Glomerular endothelial cell (primary cell): Measurements from ENCODE around the gene LAD1. TPM values are rescaled to one million over a fixed set of nuclear protein-coding genes. Genes with fewer than 3 reads are reported as not detected.

ENCODE experiments used
- DNase-seq: peaks from one replicate; pipeline ENCODE4 v3.0.0-alpha.2; 2011; ENCODE audit warnings: low read depth, low spot score; ENCODE audit errors: extremely low read depth
- total RNA-seq: library from RNA; depleted of rRNA; stranded (reverse); fragments of >200 nt; gene quantifications from 2 replicates; pipeline ENCODE4 v1.2.3, GENCODE V29; 2015

LAD1 gene
- total RNA-seq, 1 donor from 2014 or later = 1.1 TPM

GRCh38 chr1:201353186-201353940, 45.8 kb downstream of the LAD1 start:
- no peak for DNase-seq

DNA sequence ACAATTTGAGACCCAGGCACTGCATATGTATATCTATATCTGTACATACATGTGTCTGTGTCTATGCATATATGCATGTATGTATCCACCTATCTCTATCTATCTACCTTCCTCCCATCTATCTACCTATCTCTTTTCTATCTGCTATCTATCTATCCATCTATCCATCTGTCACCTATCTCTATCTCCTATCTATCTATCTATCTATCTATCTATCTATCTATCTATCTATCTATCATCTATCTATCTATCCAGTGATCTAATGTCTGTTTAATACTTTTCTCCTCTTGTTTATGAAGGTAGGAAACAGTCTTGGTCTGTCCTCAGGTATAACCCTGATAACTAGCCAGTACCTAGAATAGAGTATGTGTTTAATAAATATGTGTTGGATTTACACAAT, 47.5 kb downstream of the LAD1 start:
- no peak for DNase-seq

DNA sequence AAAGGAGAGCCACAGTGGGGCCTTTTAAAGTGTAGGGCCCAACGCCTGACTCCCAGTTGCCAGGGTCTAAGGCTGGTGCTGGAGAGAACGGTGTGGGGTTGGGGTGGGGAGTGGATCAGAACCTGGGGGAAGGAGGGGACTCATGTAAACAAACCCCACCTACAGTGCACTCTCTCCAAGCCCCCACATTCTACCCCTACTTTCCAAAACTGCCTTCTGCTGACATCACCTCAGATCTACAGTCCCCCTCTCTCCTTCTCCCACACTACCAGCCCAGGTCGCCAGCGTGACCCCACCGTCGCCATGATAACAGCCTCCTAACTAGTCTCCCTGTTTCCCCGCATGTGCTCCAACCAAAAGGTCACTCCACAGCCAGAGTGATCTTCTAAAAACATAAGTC, 48.2 kb downstream of the LAD1 start:
- DNase-seq = no peak

DNA sequence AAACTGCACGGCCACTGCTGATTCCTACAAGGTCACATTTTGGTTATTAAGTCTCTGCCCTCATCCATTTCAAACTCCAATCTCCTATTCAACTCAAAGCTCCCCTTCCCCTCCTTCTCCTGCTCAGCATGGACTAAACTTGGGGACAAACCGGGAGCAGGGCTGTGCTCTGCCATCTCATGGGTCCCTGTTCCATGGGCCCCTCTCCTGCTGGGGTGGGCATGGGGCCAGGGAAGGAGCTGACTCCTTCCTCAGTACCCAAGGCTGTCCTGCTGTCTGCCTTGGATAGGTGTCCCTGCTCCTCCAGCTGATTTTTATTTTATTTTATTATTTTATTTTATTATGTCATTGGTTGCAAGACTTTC, 48.8 kb downstream of the LAD1 start:
- no peak for DNase-seq

DNA sequence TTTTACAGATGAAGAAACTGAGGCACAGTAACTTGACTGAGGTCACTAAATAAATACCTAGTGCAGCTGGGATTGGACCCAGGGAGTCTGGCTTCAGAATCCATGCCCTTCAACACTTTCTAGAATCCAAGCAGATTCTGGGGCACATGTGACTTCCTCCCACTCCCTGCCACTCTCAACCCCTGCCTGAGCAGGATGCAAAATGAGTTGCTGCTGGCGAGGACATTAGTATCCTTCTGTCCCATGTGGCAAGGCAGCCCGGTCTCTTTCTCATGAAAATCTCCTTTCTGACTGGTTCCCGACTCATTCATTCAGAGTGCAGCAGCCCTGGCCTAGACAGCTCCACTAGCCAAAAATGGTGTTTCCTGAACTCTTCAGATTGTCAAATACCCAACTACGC, 50.0 kb downstream of the LAD1 start:
- DNase-seq = no peak

DNA sequence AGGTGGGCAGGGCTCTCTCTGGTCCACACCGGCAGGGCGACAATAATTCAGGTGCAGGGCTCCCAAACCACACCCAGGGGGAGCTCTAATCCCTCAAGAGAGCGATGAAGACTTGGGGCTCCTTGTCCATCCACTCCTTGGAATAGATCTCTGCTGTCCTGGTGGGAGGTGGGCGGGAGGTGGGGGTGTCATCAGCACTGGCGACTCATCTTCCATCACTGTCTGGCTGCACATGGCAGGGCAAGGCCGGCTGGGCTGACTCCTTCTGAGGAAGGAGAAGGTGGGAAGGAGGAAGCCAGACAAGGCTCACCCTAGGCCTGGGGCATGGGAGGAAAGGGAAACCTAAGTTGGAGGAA, 50.9 kb downstream of the LAD1 start:
- no peak for DNase-seq

DNA sequence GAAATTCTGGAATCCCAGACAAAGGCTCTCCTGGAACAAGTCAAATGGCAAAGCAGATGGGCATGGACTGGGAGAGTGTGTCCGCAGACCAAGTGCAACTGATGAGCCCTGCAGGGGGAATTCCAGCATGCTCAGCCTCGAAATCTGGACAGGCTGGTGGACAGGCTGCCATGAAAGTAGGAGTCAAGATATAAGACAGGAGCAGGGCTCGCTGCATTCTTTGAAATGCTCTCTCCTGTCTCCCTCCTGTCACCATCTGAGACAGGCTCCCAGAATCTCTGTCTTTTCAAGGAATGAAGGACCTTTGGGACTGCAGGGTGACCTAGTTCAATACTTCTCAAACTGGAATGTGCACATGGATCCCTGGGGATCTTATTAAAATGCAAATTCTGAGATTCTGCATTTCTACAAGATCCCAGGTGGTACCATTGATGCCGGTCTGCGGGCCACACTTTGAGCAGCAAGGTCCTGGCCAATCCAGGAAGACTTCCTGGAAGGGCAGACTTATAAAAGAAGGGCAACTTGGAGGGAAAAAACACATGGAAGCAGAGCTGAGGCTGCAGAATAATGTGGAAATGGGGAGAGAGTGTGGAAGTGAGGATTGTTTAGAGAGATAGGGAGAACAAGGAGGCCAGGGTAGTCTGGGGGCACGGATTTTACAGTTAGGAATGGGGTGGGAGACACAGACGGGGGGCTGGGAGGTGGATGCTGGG, 51.5 kb downstream of the LAD1 start:
- no peak for DNase-seq

DNA sequence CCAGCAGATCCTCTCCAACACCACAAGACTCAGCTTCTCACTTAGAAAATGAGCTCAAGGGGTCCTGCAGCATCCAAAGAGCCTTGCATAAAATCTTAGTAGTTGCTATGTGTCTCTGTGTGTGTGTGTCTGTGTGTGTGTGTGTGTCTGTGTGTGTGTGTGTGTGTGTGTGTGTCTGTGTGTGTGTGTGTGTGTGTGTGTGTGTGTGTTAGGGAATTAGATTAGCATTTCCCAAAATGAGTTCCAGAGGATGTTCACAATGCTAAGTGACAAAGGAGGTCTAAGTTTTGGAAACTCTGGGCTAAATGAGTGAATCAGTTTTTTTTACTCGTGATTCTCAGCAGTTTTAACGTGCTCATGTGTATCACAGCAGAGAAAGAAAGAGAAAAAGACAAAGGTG, 52.1 kb downstream of the LAD1 start:
- DNase-seq = no peak

DNA sequence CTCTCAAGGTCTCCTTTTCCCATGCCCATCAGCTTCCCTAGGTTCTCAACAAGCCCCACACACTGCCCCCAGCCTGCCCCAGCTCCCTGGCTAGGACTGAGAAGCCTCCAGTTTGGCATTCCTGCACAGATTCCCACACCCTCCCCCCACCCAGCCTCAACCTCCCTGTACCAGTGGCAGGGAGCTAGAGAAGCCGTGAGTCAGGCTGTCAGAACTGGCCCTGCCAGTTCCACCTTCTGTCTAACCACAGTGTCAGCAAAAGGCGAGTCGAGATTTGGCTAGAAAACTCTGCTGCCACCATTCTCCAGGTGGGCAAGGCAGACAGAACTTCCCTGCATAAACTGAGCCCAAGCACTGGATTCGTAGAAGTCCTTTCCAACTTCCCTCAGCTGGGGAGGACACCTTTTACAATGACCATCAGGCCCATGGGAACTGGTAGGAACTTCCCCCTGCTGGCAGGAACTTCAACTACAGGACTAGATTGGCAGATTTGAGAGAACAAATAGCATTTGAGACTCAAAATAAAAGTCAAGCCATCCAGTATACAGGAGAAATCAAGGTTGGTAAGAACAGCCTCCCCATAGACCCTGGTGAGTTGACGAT, 52.7 kb downstream of the LAD1 start:
- no peak for DNase-seq

DNA sequence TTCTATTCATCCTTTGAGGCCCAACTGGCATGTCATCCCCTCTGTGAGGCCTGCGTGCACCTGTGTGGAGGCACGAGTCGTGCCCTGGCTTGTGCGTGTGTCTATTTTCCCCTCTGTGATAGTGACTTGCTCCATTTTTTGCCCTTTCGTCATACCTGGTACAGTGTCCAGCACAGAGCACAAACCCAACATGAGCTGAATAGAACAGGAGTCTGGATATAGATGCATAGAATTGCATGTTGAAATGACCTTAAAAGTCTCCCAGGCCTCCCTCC, 54.1 kb downstream of the LAD1 start:
- DNase-seq = no peak

DNA sequence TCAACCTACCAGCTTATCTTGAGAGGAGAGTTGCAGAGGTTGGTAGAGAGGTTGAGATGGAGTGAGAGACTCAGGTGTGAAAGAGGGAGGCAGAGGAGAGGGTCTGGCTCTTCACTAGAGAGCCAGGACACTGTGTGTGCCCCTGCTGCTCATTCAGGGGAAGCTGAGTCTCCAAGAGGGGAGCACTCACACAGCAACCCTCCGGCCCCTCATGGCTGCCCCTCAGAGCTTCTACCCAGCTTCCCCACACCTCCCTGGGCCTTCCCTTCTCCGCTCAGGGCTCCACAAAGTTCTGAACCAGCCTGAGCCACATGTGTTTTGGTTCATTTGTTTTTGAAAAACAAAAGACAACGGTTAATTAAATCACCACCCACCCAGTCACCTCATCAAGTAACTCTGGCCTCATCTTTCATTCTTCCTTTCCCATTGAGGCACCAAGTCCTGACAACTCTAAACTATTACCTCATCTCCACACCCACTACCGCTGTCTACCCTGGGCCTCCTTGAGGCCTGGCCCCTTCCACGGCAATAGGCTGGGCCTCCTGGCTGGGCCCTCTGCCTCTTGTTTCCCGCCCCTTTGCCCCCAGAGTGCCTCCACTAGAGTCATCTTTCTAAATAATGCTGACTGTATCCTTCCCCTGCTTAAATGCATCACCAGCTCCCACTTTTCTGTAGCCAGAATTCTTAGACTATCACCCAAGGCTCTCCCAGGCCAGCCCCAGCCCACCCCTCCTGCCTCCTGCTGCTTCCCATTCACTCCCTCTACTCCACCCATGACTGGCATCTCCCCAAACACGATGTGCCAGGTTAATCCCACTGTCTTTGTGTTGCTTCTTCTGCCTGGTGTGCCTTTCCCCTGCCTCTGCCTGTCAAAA, 54.7 kb downstream of the LAD1 start:
- DNase-seq = no peak

DNA sequence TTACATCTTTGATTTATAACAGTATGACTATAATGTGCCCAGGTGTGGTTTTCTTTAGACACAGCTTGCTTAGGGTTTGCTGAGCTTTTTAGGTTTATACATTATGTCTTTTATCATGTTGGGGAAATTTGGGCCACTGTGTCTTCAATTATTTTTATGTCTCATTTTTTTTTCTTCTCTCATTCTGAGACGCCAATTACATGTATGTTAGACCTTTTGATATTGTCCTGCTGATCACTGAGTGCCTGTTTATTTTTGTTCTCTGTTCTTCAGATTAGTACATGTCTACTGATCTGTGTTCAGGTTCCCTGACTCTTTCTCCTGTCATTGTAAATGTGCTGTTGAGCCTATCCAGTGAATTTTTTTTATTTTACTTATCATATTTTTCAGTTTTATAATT, 57.7 kb downstream of the LAD1 start:
- DNase-seq = no peak

DNA sequence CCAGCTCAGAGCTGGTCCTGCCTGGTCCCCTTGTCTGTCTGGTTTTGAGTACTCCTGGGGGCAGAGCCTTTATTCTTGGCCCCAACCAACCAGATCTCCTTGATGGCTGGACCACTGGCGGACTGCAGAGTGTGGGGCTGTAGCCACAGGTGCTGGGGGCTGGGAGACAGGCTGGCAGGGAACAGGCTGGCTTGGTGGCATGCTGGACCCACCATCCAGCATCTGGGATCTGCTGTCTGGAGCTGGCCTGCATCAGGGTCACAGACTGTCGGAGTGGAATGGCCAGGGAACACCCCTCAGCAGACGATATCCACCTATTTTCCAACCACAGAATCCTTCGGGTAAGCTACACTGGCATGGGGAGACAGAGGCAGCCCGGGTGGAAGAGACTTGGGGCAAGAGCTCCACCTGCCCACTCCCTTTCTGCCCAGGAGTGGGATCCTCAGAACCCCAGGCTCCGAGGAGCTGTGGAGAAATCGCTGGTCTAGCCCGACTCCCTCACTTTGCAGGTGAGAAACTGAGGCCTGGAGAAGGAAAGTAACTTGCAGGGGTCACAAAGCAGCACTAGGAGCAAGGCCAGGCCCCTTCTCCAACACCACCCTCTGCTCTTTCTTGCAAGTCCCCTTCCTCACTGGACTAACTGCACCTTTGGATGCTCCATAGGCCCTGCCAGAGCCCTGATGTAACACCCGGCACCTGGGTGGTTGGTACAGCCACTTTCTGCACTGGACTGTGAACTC, 62.2 kb downstream of the LAD1 start:
- no peak for DNase-seq

GRCh38 chr1:201335901-201336300, 63.2 kb downstream of the LAD1 start:
- no peak for DNase-seq

GRCh38 chr1:201335174-201335870, 63.8 kb downstream of the LAD1 start:
- DNase-seq = no peak

- no peak for DNase-seq
Measured at GRCh38 chr1:201334325-201335173, 64.6 kb downstream of the LAD1 start.

DNA sequence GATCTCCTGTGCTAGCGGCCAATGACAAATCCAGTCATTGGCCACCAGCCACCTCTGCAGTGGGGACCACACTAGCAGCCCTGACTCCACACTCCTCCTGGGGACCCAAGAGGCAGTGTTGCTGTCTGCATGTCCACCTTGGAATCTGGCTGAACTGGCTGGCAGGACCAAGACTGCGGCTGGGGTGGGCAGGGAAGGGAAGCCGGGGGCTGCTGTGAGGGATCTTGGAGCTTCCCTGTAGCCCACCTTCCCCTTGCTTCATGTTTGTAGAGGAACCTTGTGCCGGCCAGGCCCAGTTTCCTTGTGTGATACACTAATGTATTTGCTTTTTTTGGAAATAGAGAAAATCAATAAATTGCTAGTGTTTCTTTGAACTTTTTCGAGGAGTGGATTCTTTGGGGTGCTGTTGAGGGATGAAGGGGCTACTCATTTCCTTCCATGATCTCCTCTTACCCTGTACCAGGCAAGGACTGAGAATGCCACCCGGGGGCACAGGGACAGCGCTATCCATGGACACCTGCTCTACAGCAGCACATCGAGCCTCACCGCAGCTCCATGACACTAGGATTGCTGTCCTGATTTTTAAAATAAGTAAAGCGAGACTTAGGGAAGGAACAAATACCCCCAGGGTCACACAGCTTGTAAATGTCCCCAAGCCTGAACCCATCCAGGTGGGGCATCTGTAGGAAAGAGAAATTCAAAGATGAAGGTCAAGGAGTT, 66.3 kb downstream of the LAD1 start:
- DNase-seq = no peak

DNA sequence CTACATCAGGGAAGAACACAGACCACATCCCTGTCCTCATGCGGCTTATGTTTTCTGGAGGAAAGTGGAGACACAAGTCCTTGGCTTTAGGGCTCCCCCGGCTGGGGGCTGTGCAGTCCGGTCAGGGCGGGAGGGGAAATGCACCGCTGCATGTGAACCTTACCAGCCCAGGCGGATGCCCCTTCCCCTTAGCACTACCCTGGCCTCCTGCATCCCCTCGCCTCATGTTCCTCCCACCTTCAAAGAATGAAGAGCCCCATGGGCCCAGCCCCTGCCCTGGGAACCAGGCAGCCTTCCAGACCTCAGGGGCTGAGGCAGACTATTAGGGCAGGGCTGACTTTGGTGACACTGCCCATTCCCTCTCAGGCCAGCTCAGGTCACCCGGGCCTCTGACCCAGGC, 67.1 kb downstream of the LAD1 start:
- no peak for DNase-seq

DNA sequence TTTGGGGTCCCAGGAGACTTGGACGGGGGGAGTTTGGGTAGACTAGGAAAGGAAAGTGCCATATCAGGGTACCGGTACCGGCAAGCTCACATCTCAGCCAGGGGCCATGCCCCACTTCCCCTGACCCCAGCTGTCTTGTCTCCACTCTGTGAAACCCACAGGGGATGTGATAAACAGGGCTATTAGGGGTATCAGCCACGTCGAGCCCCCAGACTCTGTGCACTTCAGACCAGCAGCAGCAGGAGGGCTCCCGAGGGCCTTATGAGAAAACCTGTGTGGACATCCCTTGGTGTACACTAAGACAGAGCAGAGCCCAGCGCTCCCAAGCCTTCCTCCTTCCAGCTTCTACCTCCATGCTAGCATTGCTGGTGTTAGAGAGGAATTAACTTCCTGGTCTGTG, 68.0 kb downstream of the LAD1 start:
- no peak for DNase-seq
